GM12891 (cell line): ENCODE results near the gene HIGD2B.

Experiments
- PAX5 ChIP-seq: IDR thresholded peaks from 2 replicates; pipeline ENCODE4 v1.6.1; 2011; ENCODE audit warnings: low read length, moderate library complexity, mild to moderate bottlenecking; ENCODE audit not compliant: insufficient read depth, severe bottlenecking
- POLR2A ChIP-seq: IDR thresholded peaks from 2 replicates; pipeline ENCODE4 v1.6.1; 2011; ENCODE audit warnings: low read depth, low read length, control low read depth
- POLR2AphosphoS5 ChIP-seq: IDR thresholded peaks from 2 replicates; pipeline ENCODE4 v1.6.1; 2011; ENCODE audit warnings: low read depth, low read length, control low read depth
- POU2F2 ChIP-seq: IDR thresholded peaks from 2 replicates; pipeline ENCODE4 v1.6.1; 2011; ENCODE audit warnings: low read depth, mild to moderate bottlenecking, control low read depth, low read length, moderate library complexity
- SPI1 ChIP-seq: IDR thresholded peaks from 2 replicates; pipeline ENCODE4 v1.6.1; 2011; ENCODE audit warnings: low read depth, low read length, control low read depth
- TAF1 ChIP-seq: IDR thresholded peaks from 2 replicates; pipeline ENCODE4 v1.6.1; 2011; ENCODE audit warnings: low read depth, low read length, control low read depth

DNA sequence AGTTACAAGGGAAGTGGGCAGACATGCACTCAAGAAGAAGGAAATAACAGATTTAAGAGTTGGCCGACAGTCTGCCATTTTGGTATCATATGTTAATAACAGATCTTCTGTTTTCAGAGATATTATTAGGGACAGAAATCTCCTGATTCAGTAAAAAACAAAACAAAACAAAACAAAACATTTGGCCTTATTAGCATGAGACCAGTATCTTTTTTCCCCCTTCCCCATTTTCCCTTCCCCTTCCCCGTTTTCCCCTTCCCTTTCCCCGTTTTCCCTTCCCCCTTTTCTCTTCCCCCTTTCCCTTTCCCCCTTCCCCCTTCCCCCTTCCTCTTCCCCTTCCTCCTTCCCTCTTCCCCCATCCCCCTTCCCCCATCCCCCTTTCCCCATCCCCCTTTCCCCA, 39.5 kb upstream of the HIGD2B start:
- TF ChIP-seq POLR2A (no peak), POLR2AphosphoS5 (no peak), TAF1 (no peak), SPI1 (no peak), POU2F2 (no peak), PAX5 (no peak)
